Mesodermal cell (in vitro differentiated cells): ENCODE results near the gene PKP2.

Experiments
- H3K27ac ChIP-seq: 2 replicates; pipeline ENCODE4 v1.7.0; 2013; ENCODE audit warnings: mild to moderate bottlenecking, low read depth, low read length, moderate library complexity; ENCODE audit not compliant: severe bottlenecking
- H3K36me3 ChIP-seq: 2 replicates; pipeline ENCODE4 v1.7.1; 2013; ENCODE audit warnings: mild to moderate bottlenecking, low read length, moderate library complexity; ENCODE audit not compliant: control insufficient read depth, insufficient read depth
- H3K4me1 ChIP-seq: one replicate; pipeline ENCODE4 v1.7.1; 2013; ENCODE audit warnings: mild to moderate bottlenecking, low read length; ENCODE audit not compliant: insufficient read depth, control insufficient read depth, poor library complexity, severe bottlenecking
- H3K4me3 ChIP-seq: 2 replicates; pipeline ENCODE4 v1.7.0; 2013; ENCODE audit warnings: low read length, control low read depth, mild to moderate bottlenecking; ENCODE audit not compliant: insufficient read depth, poor library complexity, severe bottlenecking; ENCODE audit errors: extremely low read depth
- H3K9me3 ChIP-seq: 2 replicates; pipeline ENCODE4 v1.7.1; 2013; ENCODE audit warnings: mild to moderate bottlenecking, low read length, moderate library complexity; ENCODE audit not compliant: control insufficient read depth
- WGBS, 2 experiments: methylation state at CpG; one replicate each; pipeline ENCODE4 v1.1.5; 2013; ENCODE audit warnings: missing lambda C conversion rate in 2 of 2; ENCODE audit not compliant: insufficient coverage in 2 of 2; 5-methylcytosine and 5-hydroxymethylcytosine counted together

The PKP2 gene

GRCh38 chr12:32907898-32908476 lies 11.4 kb upstream of the PKP2 start:
- no peaks in the 10 kb centered on the region for H3K9me3 ChIP-seq
- no peaks in the 10 kb centered on the region for H3K4me1 ChIP-seq
- WGBS, 2 experiments: 84 to 91% methylated on average over 6 of the region's 10 CpGs
- H3K27ac ChIP-seq: no peak overlapping the region
- H3K4me3 ChIP-seq: no peak overlapping the region
- H3K36me3 ChIP-seq: no peaks in the 10 kb centered on the region

GRCh38 chr12:32907166-32907565 lies 10.6 kb upstream of the PKP2 start:
- Histone ChIP-seq H3K36me3 (no peaks in the 10 kb centered on the region), H3K9me3 (no peaks in the 10 kb centered on the region), H3K4me1 (peaks cover 8% of the 10 kb centered on the region), H3K4me3 (no peak overlapping the region), H3K27ac (no peak overlapping the region)
- 73 to 80% methylated on average over 1 to 2 of the region's 2 CpGs for WGBS, 2 experiments

GRCh38 chr12:32906399-32907165 lies 10.0 kb upstream of the PKP2 start:
- Histone ChIP-seq H3K4me1 (peaks cover 12% of the 10 kb centered on the region), H3K27ac (no peak overlapping the region), H3K36me3 (no peaks in the 10 kb centered on the region), H3K9me3 (no peaks in the 10 kb centered on the region), H3K4me3 (no peak overlapping the region)
- 75 to 84% methylated on average over 3 to 5 of the region's 9 CpGs for WGBS, 2 experiments

DNA sequence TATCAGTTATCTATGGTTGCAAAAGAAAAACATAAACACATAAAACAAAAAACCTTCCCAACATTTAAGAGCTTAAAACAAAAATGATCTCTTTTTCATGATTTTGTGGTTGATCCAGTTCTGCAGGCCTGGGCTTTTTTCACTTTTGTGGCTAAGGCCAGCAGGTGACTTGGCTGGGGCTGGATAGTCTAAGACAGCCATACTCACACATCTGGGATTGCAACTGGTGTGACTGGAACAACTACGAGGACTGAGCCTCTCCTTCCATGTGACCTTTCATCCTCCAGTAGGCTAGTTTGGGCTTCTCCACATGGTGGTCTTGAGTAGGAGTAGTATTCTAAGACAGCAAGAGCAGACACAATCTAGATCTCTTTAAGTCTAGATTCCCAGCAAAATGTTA lies 7.2 kb upstream of the PKP2 start:
- no peak overlapping the region for H3K4me3 ChIP-seq

DNA sequence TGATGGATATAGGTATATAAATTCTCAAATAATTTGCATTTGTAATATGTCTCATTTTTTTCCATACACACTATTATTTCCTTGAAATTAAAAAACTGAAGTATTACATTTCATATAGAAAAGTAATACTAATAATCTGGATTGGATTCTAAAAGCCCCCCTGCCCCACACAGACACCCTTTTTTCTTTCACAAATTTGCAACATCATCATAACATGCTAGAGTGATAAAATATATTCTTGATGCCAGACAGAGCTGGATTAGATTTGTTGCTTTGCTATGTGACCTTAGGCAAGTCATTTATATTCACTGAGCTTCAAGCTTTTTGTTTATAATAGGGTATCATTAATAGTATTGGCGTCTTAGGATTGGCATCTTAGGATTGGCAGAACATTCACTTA lies 6.7 kb upstream of the PKP2 start:
- Histone ChIP-seq H3K9me3 (no peaks in the 10 kb centered on the region), H3K4me1 (peaks cover 16% of the 10 kb centered on the region), H3K36me3 (no peaks in the 10 kb centered on the region), H3K27ac (no peak overlapping the region), H3K4me3 (no peak overlapping the region)
- WGBS, 2 experiments: no CpG with 5 or more reads among the region's 1 CpG

More for the DNA sequence above, 7.2 kb upstream of the PKP2 start:
- Histone ChIP-seq H3K4me1 (peaks cover 16% of the 10 kb centered on the region), H3K9me3 (no peaks in the 10 kb centered on the region), H3K36me3 (no peaks in the 10 kb centered on the region), H3K27ac (no peak overlapping the region)
- 100% methylated on average over 1 of the region's 1 CpG; no CpG with 5 or more reads in 1 of the 2 experiments for WGBS, 2 experiments

DNA sequence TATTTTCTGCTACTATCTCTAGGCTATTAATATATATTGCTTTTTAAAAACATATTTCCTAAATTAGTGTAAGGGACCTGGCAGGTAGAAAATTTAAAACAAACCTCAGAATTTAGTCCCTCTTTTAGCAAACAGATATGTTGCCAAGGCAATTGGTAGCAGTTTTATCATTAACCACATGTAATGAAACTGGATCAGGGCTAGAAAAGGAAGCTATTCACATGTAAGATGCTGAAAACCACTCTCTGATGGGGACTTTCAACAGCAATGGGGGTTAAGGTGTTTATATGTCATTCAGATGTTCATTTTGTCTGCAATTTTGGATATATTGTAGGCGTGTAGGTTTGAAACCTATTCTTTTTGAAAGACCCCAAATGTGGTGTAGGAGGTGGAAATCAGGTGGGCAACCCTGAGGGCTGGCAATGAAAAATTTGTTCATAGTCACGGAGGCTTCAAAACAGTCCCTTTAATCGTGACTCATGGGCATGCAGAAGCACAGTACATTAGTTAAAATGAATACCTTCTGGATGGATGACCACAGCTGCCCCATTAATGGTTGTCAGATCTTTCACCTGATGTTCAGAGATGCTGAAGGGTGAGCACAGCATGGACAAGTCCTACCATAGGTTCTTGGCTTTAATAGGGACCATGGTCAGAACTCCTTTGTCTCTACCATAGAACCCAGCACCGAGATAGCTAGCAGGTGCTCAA lies 5.9 kb upstream of the PKP2 start:
- Histone ChIP-seq H3K27ac (no peak overlapping the region), H3K36me3 (no peaks in the 10 kb centered on the region), H3K4me3 (no peak overlapping the region), H3K4me1 (peaks cover 24% of the 10 kb centered on the region), H3K9me3 (no peaks in the 10 kb centered on the region)
- 87 to 92% methylated on average over 3 to 4 of the region's 4 CpGs for WGBS, 2 experiments

DNA sequence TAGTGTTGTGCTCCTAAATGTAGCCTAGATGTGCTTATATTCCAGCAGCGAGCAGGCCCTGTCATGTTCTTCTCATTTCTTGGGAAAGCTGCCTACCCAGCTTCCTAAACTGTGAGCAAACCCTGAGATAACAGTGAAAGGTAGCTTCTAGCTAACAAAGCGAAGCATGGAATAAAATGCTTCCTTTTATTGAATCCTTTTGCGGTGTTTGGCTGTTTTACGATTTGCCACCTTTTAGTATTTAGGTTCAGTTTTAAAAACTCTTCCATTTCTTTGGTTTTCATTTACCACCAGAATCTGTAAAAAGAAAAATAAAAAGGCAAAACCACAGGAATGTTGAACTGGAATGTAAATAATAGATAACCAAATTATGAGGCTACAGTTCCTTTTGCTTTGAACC lies 5.0 kb upstream of the PKP2 start:
- Histone ChIP-seq H3K9me3 (no peaks in the 10 kb centered on the region), H3K27ac (peak overlapping the region; percentile 91), H3K4me1 (peaks cover 26% of the 10 kb centered on the region), H3K36me3 (no peaks in the 10 kb centered on the region), H3K4me3 (no peak overlapping the region)
- 65 to 72% methylated on average over 2 to 4 of the region's 4 CpGs for WGBS, 2 experiments

- 85 to 95% methylated on average over 8 to 10 of the region's 10 CpGs for WGBS, 2 experiments
Measured at GRCh38 chr12:32897687-32898573, 1.4 kb upstream of the PKP2 start.

DNA sequence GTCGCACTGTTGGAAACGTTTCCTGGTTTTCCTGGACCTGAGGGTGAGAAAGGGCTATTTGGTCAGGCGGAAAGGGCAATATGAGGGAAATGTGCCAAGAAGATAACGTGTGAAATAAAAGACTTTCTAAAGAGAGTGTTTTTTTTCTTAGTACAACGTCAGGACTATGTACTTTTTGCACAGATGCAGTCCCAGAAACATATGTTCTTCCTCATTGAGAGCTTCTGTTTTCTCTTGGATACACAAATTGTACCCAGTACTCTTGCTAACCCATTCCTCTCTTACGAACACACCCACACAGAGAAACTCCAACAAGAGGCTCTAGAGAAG lies 669 bp upstream of the PKP2 start:
- peaks cover 28% of the 10 kb centered on the region for H3K4me1 ChIP-seq
- WGBS, 2 experiments: 19 to 32% methylated on average over 5 of the region's 6 CpGs
- H3K27ac ChIP-seq: no peak overlapping the region
- peak overlapping the region; percentile 70 for H3K4me3 ChIP-seq
- H3K9me3 ChIP-seq: no peaks in the 10 kb centered on the region
- H3K36me3 ChIP-seq: no peaks in the 10 kb centered on the region

More at GRCh38 chr12:32897687-32898573, 1.4 kb upstream of the PKP2 start:
- H3K4me1 ChIP-seq: peaks cover 30% of the 10 kb centered on the region
- peak overlapping the region; percentile 70 for H3K4me3 ChIP-seq
- no peak overlapping the region for H3K27ac ChIP-seq
- no peaks in the 10 kb centered on the region for H3K9me3 ChIP-seq
- H3K36me3 ChIP-seq: no peaks in the 10 kb centered on the region

DNA sequence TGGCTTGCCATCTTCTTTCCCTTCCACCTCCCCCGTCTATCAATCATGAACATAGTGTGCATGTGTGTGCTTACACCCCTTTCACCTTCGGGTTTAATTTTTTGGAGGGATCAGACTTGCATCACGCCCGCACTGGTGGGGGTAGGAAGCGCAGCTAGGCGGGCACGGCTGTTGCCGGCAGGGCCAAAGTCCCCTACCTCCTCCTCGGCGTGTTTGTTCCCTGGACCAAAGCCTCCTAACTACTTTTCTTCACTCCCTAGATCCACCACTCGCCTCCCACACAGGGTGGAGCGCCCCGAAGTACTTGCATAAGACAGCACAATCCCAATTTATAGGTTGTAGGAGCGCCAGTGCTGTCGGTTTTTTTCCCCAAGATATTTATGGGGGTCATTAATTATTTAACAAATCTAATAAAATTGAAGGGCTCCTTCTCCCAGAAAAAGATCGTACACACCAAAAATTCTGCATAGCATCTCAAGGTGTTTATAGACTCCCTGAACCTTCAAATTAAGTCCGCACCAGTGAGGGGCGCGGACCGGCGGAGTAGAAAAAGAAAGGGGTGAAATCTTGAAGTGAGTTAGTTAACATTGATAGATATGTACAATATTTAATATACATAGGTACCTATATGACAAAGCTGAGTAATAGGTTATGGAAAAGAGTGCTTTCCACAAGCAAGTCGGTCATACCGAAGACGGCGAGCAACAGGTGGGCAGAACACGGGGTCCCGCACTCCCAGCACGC lies 717 bp downstream of the PKP2 start:
- Histone ChIP-seq H3K9me3 (no peaks in the 10 kb centered on the region), H3K4me3 (peak overlapping the region; percentile 70), H3K36me3 (no peaks in the 10 kb centered on the region), H3K27ac (no peak overlapping the region), H3K4me1 (peaks cover 25% of the 10 kb centered on the region)
- 0 to 6% methylated on average over 7 to 16 of the region's 28 CpGs for WGBS, 2 experiments
